Lower leg skin (tissue), 4 donors: ENCODE measurements around the gene FOXP4. TPM values are rescaled to one million over a fixed set of nuclear protein-coding genes. Genes with fewer than 3 reads are reported as not detected.

ENCODE experiments used
- DNase-seq, 2 donors: peaks; one replicate each; pipeline ENCODE4 v3.0.0-alpha.2; 2019; ENCODE audit warnings: low spot score in 2 of 2
- H3K4me3 ChIP-seq: fragments of 200-600 bp; sonication (generic); 2 replicates; pipeline ENCODE4 v1.5.1; 2017; ENCODE audit warnings: mild to moderate bottlenecking, low read depth; ENCODE audit not compliant: poor library complexity, severe bottlenecking
- POLR2A ChIP-seq, 2 donors: fragments of 450-650 bp; IDR thresholded peaks; one replicate each; pipeline ENCODE4 v1.6.1; 2016 to 2017; ENCODE audit warnings: antibody characterized with exemption in 2 of 2, mild to moderate bottlenecking in 1 of 2, moderate library complexity in 1 of 2
- WGBS, 2 donors: methylation state at CpG; one replicate each; pipeline ENCODE4 v1.1.5; 2018; 5-methylcytosine and 5-hydroxymethylcytosine counted together
- intact Hi-C: fragments of 100-400 bp; cut with DNase I; formaldehyde crosslinking; loops from one replicate; pipeline ENCODE4 v1.15.0; 2023; ENCODE audit warnings: low total_unique reads
- total RNA-seq, 4 donors: library from RNA; depleted of rRNA; stranded (reverse); fragments of >200 nt; gene quantifications; one replicate each; pipeline ENCODE4 v1.1.0, GENCODE V29; 2016
- TF ChIP-seq, protein P1 (sequence below), 3 donors: fragments of 450-650 bp; IDR thresholded peaks; one replicate each; pipeline ENCODE4 v1.5.1; 2016; ENCODE audit warnings: antibody characterized with exemption in 3 of 3, mild to moderate bottlenecking in 3 of 3, moderate library complexity in 2 of 3

The FOXP4 gene
- total RNA-seq, 4 donors from 2014 or later = 7.5 to 11.6 (median 10.1) TPM

DNA sequence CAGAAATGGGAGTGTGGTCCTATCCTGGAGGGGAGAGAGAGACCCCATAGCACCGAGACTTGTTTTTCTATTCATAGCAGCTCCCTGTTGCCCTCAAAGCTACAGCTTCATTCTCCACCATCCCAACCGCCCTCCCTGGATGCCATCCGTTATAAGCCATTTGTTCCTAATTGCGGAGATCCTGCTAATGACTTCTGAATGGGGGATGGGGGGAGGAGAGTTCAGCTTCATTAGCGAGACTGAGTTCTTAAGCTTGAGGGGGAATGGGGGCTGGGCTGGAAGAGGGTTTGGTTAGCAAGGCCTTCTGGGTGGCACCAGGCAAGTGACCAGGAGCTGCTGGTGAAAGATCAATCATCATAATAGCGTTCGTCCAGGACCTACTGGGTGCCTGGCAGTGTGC lies 27.1 kb downstream of the FOXP4 start:
- WGBS, 2 donors = 92 to 94% methylated on average over 7 of the region's 7 CpGs
- DNase-seq = no peak
- no peak overlapping the region for H3K4me3 ChIP-seq
- TF ChIP-seq, protein P1, sequence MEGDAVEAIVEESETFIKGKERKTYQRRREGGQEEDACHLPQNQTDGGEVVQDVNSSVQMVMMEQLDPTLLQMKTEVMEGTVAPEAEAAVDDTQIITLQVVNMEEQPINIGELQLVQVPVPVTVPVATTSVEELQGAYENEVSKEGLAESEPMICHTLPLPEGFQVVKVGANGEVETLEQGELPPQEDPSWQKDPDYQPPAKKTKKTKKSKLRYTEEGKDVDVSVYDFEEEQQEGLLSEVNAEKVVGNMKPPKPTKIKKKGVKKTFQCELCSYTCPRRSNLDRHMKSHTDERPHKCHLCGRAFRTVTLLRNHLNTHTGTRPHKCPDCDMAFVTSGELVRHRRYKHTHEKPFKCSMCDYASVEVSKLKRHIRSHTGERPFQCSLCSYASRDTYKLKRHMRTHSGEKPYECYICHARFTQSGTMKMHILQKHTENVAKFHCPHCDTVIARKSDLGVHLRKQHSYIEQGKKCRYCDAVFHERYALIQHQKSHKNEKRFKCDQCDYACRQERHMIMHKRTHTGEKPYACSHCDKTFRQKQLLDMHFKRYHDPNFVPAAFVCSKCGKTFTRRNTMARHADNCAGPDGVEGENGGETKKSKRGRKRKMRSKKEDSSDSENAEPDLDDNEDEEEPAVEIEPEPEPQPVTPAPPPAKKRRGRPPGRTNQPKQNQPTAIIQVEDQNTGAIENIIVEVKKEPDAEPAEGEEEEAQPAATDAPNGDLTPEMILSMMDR (IDR thresholded peaks at IDR 0.05) = no peak
- no peak for TF ChIP-seq POLR2A (IDR thresholded peaks at IDR 0.05)
- intact Hi-C loops = no loop called here

DNA sequence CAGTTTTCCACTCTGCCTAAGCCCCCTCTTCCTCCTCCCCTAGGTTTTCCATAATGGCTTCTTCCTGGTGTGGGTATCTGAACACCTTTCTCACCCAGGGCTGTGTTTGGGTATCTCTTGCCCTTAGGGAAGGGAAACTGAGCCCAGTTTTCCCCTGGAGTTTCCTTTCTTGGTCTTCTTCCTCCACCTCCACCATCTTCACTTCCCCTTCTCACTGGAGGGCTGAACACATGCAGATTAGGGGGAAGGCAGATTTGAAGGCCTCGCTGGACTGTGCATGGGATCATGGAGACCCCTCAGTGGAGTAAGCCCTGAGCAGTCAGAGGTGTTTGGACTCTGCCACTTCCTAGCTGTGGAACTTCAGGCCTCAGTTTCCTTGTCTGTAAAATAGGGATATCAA lies 27.8 kb downstream of the FOXP4 start:
- TF ChIP-seq POLR2A (IDR thresholded peaks at IDR 0.05) = no peak
- TF ChIP-seq, protein P1 (IDR thresholded peaks at IDR 0.05) = no peak
- H3K4me3 ChIP-seq = no peak overlapping the region
- intact Hi-C loops = no loop called here
- no peak for DNase-seq
- 87 to 91% methylated on average over 1 of the region's 1 CpG for WGBS, 2 donors

DNA sequence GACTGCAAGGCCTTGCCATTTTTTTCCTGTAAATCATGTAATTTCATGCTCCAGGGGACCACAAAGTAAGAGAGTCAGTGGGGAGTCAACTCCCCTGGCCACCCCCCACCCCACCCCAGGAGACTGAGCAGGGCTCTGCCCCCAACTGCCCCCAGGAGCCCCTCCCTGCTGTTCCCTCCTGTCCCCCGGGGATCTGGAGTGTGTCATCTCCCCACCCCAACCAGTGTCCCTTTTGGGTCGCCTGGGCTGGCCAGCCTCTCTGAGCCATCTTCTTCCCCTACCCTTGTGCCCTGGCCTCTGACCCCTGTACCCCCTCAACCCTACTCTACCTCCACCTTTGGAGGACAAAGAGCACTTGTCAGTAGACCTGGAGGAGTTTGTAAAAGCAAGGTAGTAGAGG lies 29.4 kb downstream of the FOXP4 start:
- no peak for TF ChIP-seq POLR2A (IDR thresholded peaks at IDR 0.05)
- TF ChIP-seq, protein P1 (IDR thresholded peaks at IDR 0.05) = no peak
- WGBS, 2 donors = 81 to 83% methylated on average over 2 of the region's 2 CpGs

DNA sequence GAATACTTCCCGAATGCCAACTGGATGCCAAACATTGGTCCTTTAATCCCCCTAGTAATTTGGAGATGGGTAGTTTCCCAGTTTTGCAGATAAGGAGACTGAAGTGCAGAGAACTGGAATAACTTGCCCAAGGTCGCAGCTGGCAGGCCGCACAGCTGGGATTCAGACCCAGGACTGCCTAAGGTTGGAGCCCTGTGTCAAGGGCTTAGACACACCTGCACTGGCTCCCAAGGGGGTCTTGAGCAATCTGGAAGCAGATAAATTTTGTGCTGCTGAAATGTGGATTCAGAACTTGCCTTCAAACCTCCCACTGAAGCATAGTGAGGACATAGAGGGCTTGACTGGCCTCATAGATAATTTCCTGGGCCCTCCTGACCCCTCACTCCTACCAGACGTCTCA lies 30.5 kb downstream of the FOXP4 start:
- no peak for TF ChIP-seq POLR2A (IDR thresholded peaks at IDR 0.05)
- TF ChIP-seq, protein P1 (IDR thresholded peaks at IDR 0.05) = no peak
- no peak overlapping the region for H3K4me3 ChIP-seq
- DNase-seq = no peak
- 63 to 83% methylated on average over 4 of the region's 4 CpGs for WGBS, 2 donors
- intact Hi-C loops = no loop called here

More for the DNA sequence above, 29.4 kb downstream of the FOXP4 start:
- DNase-seq = no peak
- intact Hi-C loops = no loop called here
- no peak overlapping the region for H3K4me3 ChIP-seq

DNA sequence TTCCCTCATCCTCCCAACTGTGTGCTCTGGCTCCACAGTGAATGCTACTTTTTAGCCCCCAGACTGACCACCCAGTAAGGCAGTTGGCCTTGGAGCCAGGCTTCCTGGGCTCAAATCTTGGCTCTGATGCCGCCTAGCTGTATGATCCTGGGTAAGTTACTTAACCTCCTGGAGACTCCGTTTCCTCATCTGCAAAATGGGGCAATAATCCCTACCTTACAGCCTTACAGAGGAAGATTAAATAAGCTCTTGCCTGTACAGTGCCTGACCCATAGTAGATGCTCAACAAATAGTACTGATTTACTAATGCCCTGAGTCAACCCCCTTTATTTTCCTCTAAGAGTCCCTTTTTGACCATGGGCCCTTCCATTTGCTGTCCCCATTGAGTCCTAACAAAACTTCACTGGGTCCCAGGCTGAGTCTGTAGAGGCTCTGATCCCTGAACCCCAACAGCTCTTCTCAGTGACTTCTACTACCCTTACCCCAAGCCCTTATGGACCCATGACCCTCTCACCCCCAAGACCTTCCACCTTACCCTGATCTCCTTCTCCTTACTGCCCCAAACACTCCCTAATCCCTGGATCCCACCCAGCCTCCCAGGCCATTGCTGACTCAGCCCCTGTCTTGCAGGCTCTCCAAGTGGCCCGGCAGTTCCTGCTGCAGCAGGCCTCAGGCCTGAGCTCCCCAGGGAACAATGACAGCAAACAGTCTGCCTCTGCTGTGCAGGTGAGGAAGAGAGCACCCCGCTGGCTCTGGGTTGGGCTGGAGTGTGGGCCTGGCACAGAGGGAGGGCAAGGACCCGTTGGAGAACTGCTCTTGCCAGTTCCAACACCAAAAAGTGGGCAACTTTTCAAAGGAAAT lies 31.4 kb downstream of the FOXP4 start:
- TF ChIP-seq, protein P1 (IDR thresholded peaks at IDR 0.05) = no peak
- no peak for TF ChIP-seq POLR2A (IDR thresholded peaks at IDR 0.05)
- WGBS, 2 donors = 51 to 52% methylated on average over 5 of the region's 5 CpGs
- H3K4me3 ChIP-seq = no peak overlapping the region
- DNase-seq = no peak
- intact Hi-C loops = no loop called here
